GM18867 (cell line): ENCODE measurements around the gene CYSRT1.
"Not testable (repeated sequence)": the region's sequence is repeated elsewhere in the genome, so short reads cannot be mapped to it uniquely, and the experiment has no call there.

Experiments used
- ATAC-seq: cut with Tn5 transposase; IDR thresholded peaks from one replicate; pipeline ENCODE4 v1.9.1; 2021; ENCODE audit warnings: mild to moderate bottlenecking, moderate library complexity; ENCODE audit not compliant: unreplicated experiment

CYSRT1 gene

DNA sequence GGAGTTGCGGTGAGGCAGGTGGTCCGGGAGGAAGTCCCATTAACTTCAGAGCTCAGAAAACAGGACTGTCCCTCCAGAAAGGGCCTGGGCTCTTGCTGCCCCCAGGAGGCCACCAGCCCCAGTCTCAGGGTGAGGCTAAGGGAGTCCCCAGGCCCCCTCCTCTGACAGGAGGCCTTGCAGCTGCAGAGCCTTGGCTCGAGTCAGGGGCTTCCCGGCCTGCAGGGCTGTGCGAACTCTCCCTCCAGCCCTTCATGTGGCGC lies 22.9 kb downstream of the CYSRT1 start:
- ATAC-seq, result no peak

- no peak for ATAC-seq
Measured at GRCh38 chr9:137250329-137251193, 25.6 kb downstream of the CYSRT1 start.

- ATAC-seq, result no peak
Measured at GRCh38 chr9:137251194-137251461, 26.2 kb downstream of the CYSRT1 start, which contains the start of gene STPG3. Gene STPG3 (plus strand): TSS chr9:137251286. CDS start chr9:137251287, 1 bp downstream.

DNA sequence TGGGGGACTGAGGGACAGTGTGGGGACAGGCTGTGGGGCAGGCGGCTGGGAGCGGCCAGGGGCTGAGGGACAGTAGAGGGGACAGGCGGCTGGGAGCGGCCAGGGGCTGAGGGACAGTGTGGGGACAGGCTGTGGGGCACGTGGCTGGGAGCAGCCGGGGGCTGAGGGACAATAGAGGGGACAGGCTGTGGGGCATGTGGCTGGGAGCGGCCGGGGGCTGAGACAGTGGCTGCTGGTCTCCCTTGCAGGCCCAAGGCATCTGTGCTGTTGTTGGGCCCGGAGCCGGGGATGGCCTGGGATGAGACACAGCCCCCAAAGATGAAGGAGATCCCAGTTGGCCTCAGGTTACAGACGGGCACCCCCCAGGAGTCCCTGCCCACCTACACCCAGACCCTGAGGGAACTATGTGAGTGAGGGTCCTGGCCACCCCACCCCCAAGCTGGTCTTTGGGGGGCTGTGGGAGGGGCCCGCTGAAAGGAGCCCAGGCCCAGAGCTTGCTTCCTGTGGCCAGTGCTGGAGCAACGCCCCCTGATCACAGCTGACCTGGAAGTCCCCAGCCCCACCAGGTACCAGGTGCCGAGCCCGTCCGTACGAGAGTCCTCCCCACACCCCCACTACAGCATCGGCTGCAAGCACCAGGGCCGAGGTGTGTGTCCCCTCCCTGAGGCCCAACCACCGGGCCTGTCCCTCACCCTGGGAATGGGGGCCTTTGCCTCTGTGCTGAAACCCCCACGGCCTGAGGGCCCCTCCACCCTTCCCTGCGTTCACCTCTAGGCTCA lies 26.7 kb downstream of the CYSRT1 start:
- ATAC-seq, result no peak

- ATAC-seq, result no peak
Measured at GRCh38 chr9:137252555-137253506, 27.9 kb downstream of the CYSRT1 start.

DNA sequence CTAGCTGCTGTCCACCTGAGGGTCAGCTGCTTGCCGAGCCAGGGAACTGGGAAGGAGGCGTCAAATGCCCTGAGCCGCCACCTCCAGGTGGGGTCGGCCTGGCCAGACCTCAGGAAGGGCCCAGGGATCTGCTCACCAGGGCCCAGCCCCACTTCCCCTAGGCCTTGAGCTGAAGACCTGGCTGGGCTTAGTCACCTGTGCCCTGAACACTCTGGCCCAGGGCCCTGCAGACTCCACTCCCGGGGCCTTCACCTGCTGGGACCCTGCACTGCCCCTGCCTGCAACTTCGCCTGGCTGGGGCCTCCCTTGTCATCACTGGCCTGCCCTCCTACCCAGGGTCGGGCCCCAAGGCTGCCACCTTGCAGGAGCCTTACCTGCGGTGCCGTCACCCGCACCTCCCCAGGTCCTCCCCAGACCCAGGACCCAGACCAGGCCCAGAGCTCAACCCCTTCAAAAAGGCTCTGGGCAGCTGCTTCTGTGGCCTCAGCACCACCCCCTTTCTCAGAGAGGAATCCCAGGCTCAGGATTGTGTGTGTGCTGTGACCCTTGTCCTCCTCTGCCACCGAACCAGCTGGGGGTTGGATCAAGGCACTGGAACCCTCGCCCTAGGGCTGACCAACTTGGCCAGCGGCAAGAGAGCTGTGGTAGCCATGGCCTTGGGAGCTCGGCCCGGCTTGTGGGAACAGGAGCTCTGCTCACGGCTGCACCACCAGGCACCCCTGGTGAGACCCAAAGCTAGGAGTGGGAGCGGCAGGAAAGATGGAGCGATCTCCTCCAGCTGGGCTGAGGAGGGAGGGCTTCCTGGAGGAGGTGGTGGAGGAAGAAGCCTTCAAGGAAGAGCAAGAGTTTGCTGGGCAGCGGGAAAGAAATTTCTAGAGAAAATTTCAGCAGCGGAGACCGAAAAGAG lies 29.0 kb downstream of the CYSRT1 start:
- no peak for ATAC-seq

DNA sequence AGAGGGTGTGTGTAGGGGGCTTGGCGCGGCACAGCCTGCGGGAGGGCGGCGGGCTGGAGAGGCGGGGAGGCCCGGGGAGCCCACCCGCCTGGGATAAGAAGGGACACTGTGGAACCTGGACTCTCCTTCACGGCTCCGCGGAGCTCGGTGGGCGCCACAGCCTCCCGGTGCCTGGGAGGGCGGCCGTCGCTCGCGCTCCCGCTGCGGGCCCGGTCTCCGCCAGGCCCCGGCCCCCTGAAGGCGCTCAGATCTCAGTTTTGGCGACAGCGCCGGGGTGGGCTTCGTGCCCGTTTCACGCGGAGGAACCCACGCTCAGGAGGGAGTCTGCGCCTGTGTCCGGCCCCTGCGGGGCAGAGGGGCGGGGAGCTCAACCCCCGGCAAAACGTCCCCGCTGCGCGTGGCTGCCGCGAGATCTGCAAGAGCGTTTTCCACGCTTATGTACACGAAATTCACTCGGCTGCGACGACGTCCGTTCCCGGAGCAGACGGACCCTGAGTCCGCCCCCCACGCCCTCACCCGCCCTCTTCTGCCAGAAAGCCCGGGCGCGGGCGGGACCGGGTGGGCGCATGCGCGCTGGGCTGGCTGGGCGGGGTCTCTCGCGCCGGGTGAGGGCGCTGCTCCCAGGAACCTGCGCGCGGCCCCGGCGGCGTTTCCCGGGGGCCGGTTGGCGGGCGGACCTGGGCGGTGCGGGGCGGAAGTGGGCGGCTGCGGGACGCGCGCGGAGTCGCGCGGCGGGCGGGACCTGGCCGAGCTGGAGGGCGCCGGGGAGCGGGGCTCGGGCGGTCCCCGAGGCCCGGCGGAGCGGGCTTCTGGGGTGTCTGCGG lies 29.9 kb downstream of the CYSRT1 start, which contains the start of gene NELFB:
Gene NELFB (plus strand): TSS at position 704 of the 824 bp plus-strand sequence.
- ATAC-seq, result peak; percentile 76

GRCh38 chr9:137255448-137256114 lies 30.6 kb downstream of the CYSRT1 start:
- ATAC-seq, result peak; percentile 26

- ATAC-seq, result no peak
Measured at GRCh38 chr9:137256362-137256761, 31.4 kb downstream of the CYSRT1 start.

DNA sequence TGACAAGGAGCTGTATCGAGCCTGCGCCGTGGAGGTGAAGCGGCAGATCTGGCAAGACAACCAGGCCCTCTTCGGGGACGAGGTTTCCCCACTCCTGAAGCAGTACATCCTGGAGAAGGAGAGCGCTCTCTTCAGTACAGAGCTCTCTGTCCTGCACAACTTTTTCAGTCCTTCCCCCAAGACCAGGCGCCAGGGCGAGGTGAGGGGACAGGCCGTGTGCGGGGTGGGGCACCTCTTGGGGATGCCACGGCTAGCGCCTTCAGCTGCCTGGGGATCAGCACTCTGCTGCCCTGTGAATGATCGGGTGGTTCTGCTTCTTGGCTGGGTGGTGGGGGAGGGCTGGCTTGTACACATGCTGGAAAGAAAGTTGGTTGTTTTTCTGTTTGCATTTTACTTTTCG lies 31.9 kb downstream of the CYSRT1 start:
- ATAC-seq, result no peak

DNA sequence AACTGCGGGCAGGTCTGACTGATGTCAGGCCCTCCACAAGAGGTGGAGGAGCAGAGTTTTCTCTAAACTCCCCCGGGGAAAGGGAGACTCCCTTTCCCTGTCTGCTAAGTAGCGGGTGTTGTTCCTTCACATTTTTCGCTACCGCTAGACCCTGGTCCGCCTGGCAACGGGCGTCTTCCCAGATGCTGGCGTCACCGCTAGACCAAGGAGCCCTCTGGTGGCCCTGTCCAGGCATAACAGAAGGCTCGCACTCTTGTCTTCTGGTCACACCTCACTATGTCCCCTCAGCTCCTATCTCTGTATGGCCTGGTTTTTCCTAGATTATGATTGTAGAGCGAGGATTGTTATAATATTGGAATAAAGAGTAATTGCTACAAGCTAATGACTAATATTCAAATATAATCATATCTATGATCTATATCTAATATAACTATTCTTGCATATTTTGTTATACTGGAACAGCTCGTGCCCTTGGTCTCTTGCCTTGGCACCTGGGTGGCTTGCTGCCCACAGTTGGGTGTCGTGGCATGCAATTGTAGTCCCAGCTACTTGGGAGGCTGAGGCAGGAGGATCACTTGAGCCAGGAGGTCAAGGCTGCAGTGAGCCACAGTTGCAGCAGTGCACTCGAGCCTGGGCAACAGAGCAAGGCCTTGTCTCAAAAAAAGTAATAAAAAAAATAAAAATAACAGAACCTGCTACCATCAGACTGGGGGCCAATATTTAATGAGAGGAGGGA lies 37.4 kb downstream of the CYSRT1 start:
- not testable (repeated sequence) for ATAC-seq

GRCh38 chr9:137262909-137263285 lies 37.9 kb downstream of the CYSRT1 start:
- ATAC-seq, result no peak

- ATAC-seq, result no peak
Measured at GRCh38 chr9:137263506-137263905, 38.5 kb downstream of the CYSRT1 start.

GRCh38 chr9:137264067-137264466 lies 39.1 kb downstream of the CYSRT1 start:
- no peak for ATAC-seq

GRCh38 chr9:137265496-137266161 lies 40.7 kb downstream of the CYSRT1 start:
- no peak for ATAC-seq

- no peak for ATAC-seq
Measured at GRCh38 chr9:137266162-137266527, 41.2 kb downstream of the CYSRT1 start.

- no peak for ATAC-seq
Measured at GRCh38 chr9:137266585-137267453, 41.8 kb downstream of the CYSRT1 start.
